ENCODE results near the gene ZCCHC24.

The ZCCHC24 gene

DNA sequence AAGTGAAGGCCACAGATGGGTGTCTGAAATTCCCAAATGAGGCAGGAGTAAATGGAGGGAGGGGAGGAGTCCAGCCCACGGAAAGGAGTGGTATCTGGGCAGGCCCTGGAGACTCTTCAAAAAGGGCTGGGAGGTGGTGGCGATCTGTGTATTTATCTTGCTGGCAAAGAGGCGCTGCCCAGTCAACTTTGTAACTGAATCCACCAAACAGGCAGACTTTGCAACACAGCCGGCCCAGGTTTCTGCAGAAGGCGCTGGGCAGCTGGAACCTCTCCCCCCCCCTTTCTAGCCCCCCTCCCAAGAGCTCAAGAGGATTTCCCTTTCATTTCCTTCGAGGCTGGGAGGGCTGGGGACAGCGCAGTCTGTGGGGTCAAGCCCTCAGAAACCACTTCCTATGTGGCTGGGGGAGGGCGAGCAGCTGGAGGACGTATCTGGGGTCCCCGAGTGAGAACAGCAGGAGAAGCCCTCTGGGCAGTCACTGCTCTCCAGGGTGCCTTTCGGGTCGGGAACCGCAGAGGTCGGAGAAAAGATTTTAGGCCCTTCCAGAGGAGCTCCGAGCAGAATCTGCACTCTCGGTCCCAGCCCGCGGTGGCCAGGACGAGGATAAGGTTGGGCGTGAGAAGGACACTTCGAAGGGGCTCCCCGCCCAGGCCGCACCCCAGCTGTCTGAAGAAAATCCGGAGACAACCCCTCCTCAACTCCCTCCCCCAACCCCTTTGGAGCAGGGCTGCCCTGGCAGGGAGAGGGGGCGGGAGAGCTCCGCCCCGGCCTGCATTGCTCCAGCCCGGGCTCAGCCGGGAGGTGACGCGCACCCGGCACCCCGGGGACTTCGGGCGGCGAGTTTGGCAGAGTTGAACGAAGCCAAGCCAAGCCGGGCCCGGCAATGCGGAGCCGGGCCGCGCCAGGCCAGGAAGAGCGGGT, 965 bp downstream of the ZCCHC24 start:
- DNase-seq = peak; percentile 57

DNA sequence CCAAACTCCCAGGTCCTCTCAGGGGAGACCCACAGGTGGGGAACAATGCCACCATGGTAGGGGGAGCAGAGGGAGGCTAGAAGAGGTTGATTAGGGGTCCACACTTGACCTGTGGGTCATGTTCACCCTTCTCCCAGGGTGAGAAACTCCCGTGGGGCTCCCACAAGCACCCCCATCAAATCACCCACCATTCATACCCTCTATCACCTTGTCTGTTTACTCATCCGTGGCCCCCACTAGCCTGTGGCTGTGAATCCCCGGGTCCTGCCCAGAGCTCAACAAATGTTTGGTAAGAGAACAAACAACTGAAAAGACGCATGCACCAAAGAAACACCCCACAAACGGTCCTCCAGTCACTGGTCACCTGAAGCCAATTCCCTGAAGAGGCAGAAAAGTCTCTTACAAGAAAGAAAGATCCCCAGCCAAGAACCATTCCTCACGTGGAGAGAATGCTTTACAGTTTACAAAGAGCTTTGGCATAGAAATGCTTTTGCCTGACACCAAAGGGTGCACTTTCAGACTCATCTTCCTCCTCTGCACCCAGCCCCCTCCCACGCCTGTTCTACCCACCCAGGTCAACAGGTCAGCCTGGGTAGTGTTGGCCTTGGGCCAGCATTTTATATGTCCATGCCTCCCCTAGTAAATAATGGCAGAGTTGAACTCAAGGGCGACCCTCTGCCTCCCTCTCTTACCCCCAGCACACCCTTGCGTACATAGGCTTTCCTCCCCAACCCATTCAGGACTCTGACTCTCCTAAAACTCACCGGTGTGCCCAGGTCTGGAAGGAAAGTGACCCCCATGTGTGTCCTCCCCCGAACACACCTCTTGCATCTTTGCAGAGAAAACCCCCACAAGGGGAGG, 1.9 kb downstream of the ZCCHC24 start:
- no peak for DNase-seq

DNA sequence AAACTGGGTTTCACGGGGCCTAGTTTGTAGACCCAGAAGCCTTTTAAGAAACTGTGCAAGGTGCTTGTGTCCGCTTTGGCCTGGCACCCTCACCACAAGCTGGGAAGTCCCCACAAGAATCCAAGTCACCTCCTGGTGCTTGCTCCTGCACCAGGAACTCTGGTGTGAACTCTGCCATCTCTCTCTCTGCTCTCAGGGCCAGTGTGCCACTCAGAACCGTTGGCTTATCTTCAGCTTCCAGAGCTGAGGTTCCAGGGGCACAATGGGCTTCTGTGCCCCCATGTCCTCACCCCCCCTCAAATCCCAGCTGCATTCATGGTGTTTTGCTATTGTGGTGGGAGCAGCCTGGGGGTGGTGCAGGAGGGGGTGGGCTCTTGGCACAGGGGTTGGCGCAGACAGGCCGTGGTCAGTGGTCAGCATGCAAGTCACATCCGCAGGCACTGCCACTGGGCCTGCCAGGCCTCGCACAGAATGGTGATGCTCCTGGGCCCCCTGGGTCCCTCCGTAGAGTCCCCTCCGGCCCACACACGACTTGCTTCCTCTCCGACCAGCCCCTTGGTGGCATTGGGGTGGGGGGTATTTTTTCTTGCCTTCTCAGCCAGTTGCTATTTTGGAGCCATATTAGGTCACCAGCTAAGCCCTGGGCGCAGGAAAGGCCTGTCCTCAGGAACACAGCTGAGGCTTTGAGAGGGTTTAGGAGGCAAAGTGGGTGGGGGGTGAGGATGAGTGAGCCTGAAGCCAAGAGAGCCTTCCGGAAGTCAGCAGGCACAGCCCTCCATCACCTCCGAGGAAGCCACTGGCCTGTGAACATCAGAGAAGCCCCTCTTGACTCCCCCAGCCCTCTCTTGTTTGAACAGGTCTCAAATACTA, 3.0 kb downstream of the ZCCHC24 start:
- no peak for DNase-seq

DNA sequence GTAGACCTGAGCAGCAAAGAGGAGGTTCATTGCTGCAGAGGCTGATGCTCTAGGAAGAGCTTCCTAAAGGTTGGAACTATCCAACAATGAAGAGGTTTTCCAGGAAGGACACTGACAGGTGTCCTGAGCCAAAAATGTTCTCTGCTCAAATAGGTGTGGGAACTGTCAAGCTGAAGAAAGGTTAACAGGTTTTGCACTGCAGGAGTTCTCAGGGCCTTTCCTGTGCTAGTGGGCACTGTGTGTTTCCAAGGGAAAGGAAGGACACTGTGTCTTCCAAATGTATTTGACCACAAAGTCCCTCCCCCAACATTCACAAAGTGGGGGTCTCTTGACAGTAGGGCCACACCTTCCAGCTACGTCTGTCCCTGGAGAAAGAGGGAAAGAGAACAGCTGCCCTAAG, 4.0 kb downstream of the ZCCHC24 start:
- no peak for DNase-seq

DNA sequence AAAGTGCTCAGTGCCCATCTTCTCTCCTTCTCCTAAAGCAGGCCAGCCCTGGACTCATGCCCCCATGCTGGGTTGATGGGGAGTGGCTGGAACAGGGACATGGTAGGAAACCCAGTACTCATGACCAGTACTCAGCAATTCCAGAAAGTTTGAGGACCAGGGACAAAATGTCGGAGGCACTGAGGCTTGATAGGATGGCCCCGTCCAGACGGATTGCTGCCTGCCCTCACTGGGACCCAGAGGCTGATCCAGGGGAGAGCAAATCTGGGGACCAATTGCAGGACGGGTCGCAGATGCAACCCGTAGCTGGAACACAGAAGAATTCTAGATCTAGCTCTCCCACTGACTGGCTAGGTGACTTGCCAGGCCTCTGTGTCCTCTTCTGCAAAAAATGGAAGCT, 5.1 kb downstream of the ZCCHC24 start:
- DNase-seq = no peak

DNA sequence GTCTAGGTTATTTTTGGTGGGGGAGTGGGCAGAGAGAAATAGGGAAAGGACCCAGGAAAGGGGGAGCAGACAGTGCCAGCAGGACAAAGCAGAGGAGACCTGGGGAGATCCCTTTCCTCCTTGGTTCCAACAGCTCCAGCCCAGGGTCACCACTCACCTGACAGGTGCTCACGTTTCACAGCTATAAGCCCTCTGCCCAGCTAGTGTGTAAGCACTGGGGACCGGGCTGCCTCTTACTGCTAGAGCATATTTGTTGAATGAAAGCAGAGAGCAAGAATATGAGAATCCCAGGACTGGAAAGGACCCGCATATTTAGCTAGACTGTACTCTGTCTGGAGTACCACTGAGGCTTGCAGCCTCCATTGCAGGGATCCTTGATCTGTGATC, 6.7 kb downstream of the ZCCHC24 start:
- DNase-seq = no peak

DNA sequence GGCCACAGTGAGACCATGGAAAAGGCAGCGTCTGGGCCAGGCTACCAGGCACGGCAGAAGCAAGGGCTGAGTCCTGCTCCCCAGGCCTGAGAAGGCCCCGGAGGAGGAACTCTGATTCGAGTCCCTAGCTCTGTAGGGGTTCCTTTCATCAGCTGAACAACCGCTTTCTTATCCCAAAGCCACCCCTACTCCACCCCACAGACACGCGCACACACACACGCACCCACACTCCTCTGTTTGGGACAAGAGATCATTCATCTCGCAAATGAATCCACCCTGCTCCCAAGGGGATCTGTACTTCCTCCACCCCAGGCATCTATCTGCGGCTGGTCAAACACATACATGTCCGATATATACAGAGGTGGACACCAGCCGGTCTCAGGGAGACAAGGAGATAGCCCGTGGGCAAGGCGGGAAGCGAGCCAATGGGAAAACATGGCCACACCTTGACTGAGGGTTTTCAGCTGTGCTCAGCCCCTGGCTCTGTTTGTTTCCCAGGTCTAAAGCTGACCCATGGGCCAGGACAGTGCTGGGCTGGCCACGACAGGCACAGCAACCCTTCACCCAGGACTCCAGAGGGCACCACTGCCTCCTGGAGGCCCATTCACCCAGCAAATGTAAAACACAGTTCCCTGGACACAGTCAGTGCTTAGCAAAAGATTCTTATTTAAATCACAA, 7.3 kb downstream of the ZCCHC24 start:
- DNase-seq = no peak

DNA sequence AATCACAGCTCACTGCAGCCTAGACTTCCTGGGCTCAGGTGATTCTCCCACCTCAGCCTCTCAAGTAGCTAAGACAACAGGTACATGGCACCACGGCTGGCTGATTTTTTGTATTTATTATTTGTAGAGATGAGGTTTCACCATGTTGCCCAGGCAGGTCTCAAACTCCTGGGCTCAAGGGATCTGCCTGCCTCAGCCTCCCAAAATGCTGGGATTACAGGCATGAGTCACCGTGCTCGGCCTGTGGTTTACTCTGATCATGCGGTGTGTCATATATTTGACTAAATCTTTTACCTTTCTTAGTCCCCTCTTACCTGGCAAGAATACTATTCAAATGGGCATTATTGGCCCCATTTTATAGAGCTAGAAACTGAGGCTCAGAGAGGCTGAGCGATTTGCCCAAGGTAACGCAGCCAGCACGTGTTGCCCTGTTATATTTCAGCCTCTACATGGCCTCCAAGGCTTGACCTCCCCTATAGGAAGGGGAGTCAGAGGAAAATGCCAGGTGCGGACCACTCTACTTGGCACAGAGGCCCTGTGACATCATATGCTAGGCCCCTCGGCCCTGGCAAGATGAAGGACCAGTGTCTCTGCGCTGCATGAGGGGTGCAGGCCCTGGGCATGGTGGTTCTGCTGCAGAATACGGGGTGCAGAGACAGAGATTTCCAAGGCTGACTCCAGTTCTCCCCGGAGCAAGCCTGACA, 8.2 kb downstream of the ZCCHC24 start:
- DNase-seq = no peak

DNA sequence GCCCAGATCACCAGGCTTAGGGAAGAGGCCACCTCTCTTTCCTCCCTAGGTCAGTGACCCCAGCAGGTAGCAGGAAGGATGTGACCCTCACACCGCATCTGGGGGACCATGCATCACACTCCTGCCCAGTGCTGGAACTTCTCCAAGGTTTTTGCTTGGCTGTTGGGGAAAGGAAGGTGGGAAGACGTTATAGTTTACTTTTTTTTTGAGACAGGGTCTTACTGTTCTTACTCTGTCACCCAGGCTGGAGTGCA, 8.6 kb downstream of the ZCCHC24 start:
- no peak for DNase-seq

DNA sequence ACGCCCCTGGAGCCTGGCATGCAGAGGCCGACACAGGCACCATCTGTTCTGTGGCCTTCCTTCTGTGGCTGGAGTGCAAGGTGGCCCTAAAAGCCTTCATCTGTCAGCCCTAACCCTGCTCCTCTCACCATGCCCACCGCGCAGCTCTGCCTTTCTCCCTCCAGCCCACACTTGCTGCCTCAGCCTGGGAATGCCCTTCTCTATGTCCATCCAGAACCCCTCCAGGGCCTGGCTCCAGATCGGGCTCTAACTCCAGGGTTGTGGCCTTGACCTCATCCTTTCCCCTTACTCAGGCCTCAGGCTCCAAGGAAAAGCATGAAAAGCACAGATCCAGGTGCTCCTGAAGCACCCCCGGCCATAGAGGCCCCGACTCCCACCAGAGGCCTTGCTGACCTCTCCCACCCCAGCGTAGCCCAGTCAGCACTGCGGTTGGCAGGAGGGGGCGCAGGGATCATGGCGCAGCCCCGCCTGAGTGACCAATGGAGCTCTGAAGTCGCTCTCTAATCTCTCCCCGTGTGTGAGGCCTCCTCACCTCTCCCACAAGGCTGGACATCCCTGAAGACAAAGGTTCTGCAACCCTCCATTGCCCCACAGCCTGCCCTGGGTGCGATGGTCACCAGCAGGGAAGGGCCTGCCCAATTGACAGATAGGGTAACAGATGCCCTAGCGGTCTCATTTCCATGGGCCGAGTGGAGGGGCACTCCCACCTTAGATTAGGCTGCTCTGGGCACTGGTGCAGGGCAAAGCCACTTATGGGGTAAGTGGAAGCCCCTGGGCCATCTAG, 9.2 kb downstream of the ZCCHC24 start:
- no peak for DNase-seq

DNA sequence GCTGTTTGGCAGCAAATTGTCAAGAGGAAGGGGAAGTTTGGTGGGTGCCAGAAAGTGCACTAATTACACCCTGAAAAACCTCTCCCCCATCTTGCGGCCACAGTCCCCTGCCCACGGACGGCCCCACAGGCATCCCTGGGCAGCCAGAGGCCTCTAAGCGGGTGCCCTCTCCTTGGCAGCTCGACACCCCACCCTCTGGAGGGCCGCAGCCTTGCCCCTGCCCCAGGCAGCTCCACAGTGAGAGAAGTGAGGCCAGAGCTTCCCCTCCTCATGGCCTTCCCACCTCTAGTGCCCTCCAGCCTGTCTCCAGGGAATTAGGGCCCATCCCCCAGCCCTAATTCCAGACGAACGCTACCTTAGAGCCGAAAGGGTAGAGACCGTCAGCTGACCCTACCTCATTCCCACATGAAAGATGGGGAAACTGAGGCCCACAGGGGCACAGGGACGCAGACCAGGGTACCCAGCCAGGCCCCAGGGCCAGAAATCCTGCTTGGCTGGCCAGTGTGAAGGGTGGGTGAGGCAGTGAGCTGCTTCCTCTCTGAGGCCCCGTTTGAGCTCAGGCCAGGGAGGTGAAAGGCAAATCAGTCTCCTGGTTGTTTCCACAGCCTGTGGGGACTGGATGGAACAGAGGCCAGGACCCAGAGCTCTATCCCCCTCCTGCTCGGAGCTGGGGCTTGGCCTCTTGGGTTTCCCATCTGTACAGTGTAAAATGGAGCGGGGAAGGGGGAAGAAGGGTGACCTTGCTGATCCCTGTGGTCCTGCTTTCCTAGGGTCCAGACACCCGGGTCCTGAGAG, 10.0 kb downstream of the ZCCHC24 start:
- no peak for DNase-seq

DNA sequence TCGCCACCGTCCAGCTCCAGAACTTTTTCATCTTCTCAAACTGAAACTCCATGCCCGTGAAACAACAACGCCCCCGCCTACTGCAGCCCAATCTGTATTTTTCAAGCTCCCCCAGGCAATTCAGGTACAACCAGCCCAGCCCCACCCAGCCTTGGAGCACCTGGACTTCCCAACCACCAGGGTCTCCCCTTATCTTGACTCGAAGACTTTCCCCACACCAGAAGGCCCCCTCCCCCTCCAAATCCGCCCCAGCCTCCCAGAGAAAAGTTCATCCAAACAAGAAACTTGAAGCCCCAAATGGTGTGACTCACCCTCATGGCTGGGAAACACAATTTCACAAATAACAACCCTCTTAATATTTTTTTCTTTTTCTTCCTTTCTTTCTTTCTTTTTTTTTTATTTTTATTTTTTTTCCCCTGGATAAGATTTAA, 10.6 kb downstream of the ZCCHC24 start:
- DNase-seq = no peak

DNA sequence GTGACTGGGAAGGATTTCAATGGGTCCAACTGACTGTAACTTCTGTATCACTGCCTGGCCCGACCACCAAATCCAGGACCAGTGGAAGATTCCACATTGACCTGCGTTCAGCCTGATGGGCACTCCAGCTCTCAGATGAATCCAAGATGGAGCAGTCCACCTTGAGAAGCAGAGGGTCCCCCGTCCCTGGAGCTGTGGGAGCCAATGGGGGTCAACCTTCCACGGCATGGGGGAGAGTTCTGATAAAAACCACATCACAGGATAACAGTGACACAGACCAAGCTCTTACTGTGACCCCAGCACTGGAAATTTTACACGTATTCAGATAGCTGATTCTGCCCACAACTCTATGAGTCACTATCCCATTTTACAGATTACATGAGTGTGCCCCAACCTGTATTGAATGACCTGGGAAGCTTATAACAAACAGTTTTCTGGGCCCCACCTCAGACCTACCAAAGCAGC, 11.2 kb downstream of the ZCCHC24 start:
- no peak for DNase-seq

DNA sequence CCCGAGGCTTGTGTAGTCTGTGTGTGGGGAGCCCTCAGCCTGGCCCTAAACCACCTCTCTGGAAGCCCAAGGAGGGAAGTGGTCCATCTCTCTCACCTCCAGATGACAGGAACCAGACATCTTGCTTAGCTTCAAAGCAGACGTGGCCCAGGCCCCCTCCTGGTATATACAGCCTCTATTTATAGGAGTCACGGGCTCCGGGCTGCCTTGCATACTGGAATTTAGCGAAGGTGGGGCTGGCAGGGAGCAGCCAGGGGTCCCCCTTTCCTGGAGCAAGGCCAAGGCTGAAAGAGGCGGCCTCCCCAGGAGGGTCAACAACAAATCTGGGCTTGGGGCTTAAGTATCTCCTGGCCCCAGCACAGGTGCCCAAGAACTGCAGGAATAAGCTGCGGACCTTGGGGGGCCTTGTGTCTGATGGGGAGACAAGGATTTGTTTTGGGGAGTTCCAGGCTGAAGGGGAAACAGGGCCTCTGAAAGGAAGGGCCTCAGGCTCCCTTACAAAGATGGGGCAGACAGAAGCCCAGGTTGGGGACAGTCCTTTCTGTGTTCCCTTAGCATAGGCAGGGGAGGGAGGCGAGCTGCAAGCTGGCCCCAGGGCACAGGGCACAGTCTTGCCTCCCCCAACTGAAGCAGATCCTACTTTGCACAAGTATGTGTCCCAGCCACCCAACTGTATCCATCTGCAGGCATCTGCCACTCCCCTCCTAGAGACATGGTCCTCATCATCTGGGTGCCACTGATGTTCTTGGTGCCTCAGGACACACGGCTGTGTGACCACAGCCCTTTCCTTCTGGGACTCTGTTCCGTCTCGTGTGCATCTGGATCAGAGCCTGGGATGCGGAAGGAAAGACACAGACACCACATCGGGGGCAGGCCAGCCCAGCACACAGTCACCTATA, 11.9 kb downstream of the ZCCHC24 start:
- no peak for DNase-seq

DNA sequence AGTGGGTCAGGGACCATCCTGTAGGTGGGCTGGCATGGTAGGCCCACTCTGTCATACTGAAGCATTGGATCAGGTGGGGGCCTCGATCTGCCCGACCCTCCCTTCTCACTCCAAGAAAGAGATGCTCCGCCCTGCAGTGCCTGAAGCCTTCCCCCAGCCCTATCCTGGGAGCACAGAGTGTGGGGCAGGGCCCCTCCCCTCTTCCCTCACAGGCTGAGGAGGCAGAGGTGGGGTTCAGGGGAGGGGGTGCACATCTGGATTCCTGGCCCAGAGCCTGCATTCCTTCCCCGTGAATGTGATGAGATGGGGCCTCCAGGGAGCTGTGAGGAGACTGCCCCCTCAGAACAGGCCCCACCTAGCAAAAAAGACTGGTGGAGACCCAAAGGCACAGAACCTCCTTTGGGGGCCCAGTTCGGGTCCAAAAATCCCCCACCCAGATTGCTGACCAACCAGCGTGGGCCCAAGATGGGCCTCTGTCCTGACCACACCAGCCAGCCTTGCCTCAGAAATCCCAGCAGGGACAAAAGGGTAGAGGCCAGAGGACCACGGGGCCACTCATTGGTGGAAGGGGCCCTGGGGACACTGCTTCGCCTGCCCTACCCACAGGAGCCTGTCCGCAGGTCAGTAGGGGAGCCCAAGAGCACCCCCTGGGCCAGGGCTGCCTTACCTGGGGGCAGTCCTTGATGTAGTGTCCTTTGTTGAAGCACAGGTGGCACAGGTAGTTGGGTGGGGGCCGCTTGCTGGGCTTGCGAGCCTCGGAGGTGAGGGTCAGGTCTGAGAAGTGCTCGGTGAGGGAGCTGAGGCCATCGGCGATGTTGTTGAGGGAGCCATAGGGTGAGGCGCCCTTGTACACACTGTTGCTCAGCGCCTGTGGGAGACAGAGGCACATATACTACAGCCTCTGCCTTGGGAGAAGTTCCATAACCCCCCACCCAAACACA, 13.3 kb downstream of the ZCCHC24 start:
- DNase-seq = no peak

DNA sequence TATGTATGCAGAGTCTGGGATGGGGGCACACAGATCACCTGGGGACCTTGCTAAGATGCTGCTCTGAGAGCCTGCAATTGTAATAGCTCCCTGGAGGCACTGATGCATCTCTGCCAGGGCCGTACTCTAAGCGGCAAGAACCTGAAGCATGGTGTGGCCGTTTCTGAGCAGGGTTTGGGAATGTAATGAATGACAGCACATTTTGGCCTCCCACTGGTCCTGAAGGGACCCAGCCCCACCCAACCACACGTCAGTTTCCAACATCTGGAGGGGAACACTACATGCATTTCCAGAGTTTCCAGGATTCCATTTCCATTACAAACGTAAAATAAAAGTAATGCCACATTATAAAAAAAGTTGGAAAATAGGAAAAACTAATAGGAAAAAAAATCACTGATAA, 14.0 kb downstream of the ZCCHC24 start:
- DNase-seq = no peak

DNA sequence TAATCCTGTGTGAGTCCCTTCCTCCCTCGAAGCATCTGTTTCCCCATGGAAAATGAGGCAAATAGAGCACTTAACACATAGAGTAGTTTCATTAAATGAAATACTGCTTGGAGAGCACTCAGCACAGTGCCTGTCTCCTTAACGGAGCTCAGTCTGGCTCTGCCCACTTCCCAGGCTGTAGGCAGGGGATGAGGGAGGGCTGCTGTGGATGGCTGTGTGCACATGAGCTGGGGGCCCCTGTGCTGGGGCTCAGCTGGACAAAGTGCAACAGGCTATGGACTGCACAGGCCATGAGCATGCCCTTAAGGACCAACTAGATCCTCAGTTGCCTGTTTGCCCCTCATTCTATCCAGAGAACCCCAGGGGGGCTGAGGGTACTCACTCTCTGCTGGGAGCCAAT, 14.5 kb downstream of the ZCCHC24 start:
- DNase-seq = no peak

DNA sequence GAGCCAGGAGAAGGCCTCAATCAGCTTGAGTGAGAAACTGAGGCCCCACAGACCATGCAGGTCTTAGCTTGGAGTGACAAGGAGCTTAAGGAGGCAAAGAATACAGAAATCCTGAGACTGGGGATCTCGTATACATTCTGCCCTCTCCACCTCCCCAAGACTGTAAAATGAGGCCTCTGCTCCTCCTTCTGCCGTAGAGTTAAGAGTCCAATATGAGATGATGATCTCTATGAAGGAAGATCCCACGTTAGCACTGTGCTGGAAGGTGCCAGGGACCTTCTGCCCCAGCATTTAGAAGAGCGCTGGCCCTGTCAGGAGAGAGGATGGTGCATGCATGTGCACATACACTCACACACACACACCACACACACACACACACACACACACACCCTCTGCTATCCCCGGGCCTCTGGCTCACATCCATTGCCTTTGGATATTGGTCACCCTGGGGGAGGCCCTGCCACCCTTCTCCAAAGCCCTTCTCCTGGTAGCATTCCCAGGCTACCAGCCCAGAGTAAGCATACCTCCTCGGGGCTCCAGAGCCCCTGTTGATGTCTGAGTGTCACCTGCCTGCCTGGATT, 15.0 kb downstream of the ZCCHC24 start:
- DNase-seq = no peak
